SK-N-MC (cell line): Measurements from ENCODE around the gene GPR39.

Source experiments
- DNase-seq: peaks from one replicate; pipeline ENCODE4 v3.0.0-alpha.2; 2011; ENCODE audit warnings: low read depth, low spot score
- H3K27ac ChIP-seq: fragments of 200-600 bp; sonication (generic); 2 replicates; pipeline ENCODE4 v1.5.1; 2016; ENCODE audit warnings: mixed run types
- H3K36me3 ChIP-seq: fragments of 200-600 bp; sonication (generic); 2 replicates; pipeline ENCODE4 v1.6.1; 2017; ENCODE audit warnings: antibody characterized with exemption, low read length, mixed read lengths; ENCODE audit not compliant: insufficient read depth
- H3K4me3 ChIP-seq: fragments of 200-600 bp; sonication (generic); 2 replicates; pipeline ENCODE4 v1.5.1; 2016
- H3K9ac ChIP-seq: fragments of 200-600 bp; sonication (generic); 2 replicates; pipeline ENCODE4 v1.8.0; 2017; ENCODE audit warnings: mixed run types, mixed read lengths; ENCODE audit not compliant: insufficient read length
- H3K9me3 ChIP-seq: fragments of 200-600 bp; sonication (generic); 2 replicates; pipeline ENCODE4 v1.6.1; 2017; ENCODE audit warnings: low read depth, mild to moderate bottlenecking, antibody characterized with exemption, low read length, moderate library complexity, mixed read lengths
- EZH2 ChIP-seq: fragments of 200-600 bp; sonication (generic); IDR thresholded peaks from one replicate; pipeline ENCODE4 v1.6.1; 2017; ENCODE audit warnings: antibody characterized with exemption
- FOXP2 ChIP-seq: optimal IDR thresholded peaks from 2 replicates; pipeline ENCODE3; 2011; ENCODE audit warnings: mild to moderate bottlenecking, moderate library complexity; ENCODE audit not compliant: insufficient read depth; ENCODE audit errors: extremely low read length, control extremely low read depth
- POLR2AphosphoS5 ChIP-seq: IDR thresholded peaks from 2 replicates; pipeline ENCODE4 v1.6.1; 2012; ENCODE audit warnings: mild to moderate bottlenecking, low read depth, low read length, borderline replicate concordance

The GPR39 gene

DNA sequence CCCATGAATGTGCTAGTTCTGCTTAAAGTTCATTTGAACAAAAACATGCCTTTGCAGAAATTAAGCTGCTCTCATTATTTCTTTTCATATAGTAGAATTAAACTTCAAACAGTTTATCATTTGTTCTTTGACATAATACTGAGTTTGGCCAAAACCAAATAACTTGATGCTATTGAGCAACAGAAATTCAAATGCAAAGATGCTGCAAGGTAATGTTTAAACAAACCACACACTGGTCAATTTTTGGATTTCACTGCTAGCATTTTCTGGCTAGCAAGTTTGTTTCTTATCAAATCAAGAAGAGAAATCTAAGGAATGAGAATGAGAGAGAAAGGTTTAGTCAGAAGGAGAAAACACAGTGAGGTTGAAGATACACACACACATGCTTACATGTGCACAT is 173.4 kb downstream of the GPR39 start:
- Histone ChIP-seq H3K36me3 (no peaks in the 10 kb centered on the region), H3K9ac (no peak overlapping the region), H3K27ac (no peak overlapping the region), H3K4me3 (no peak overlapping the region), H3K9me3 (no peaks in the 10 kb centered on the region)
- TF ChIP-seq EZH2, result no peak
- TF ChIP-seq FOXP2, result no peak
- TF ChIP-seq POLR2AphosphoS5, result no peak
- DNase-seq, result no peak

- DNase-seq, result no peak
- Histone ChIP-seq H3K27ac (no peak overlapping the region), H3K9me3 (no peaks in the 10 kb centered on the region), H3K36me3 (no peaks in the 10 kb centered on the region), H3K4me3 (no peak overlapping the region), H3K9ac (no peak overlapping the region)
- no peak for TF ChIP-seq FOXP2
- no peak for TF ChIP-seq POLR2AphosphoS5
- TF ChIP-seq EZH2, result no peak
Measured at GRCh38 chr2:132593171-132593570, 176.6 kb downstream of the GPR39 start.

DNA sequence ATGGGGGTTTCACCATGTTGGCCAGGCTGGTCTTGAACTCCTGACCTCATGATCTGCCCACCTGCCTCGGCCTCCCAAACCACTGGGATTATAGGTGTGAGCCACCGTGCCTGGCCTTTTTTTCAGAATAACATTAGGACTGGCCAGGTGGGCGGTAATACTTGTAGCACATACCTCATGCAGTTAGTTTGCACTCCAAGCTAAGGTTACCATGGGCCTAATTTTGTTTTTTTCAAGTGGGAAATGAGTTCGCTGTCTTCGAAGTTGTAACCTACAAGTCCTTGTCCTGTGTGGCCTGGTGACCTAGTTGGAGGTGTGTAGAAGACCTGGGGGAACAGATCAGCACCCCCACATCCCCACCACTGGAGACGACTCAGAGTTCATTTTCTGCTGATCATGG is 178.6 kb downstream of the GPR39 start:
- no peaks in the 10 kb centered on the region for H3K36me3 ChIP-seq
- no peak for TF ChIP-seq EZH2
- TF ChIP-seq POLR2AphosphoS5, result no peak
- TF ChIP-seq FOXP2, result no peak
- H3K4me3 ChIP-seq, result no peak overlapping the region
- no peak overlapping the region for H3K9ac ChIP-seq
- H3K9me3 ChIP-seq, result no peaks in the 10 kb centered on the region
- no peak overlapping the region for H3K27ac ChIP-seq
- no peak for DNase-seq

DNA sequence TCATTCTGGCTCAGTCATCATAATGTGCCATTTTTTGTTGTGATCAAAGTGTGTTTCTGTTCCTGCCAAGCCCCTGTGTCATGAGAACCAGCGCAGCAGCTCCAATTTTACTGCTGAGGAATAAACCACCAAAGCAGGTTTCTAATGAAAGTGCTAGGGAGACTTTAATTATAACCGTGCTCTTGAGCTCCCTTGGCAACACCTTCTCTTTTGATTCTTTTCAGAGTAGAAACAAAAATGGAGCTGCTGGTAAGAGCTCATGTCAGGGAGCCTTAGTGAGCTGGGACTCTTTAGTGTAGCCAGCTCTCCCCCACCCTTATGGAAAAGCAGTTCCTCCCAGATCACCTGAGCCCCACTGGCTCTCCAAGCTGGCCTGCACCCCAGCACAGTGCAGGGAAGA is 179.1 kb downstream of the GPR39 start:
- Histone ChIP-seq H3K36me3 (no peaks in the 10 kb centered on the region), H3K9ac (no peak overlapping the region), H3K4me3 (no peak overlapping the region), H3K9me3 (no peaks in the 10 kb centered on the region), H3K27ac (no peak overlapping the region)
- no peak for DNase-seq
- TF ChIP-seq POLR2AphosphoS5 (no peak), FOXP2 (no peak), EZH2 (no peak)

GRCh38 chr2:132597166-132597565 is 180.6 kb downstream of the GPR39 start:
- no peak overlapping the region for H3K9ac ChIP-seq
- no peak for DNase-seq
- TF ChIP-seq POLR2AphosphoS5 (no peak), FOXP2 (no peak), EZH2 (no peak)

DNA sequence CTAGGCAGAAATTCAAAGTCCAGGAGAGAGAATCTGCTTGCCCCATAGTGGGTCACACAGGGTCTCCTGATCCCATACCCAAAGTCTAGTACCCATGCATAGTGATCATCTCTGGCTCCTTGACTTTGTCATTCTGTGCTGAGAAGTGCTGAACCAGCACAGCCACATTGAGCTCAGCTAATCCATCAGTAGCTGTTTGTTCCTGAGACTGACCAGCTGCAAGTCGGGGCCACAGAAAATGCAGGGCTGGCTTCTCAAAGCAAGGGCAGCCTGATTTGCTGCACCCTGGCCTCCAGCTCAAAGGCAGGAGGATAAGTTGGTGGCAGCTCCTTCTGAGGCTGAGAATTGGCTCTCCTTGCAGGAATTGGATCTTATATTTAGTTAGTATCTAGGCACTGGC is 181.2 kb downstream of the GPR39 start:
- Histone ChIP-seq H3K4me3 (no peak overlapping the region), H3K9ac (no peak overlapping the region), H3K27ac (no peak overlapping the region), H3K9me3 (no peaks in the 10 kb centered on the region), H3K36me3 (no peaks in the 10 kb centered on the region)
- DNase-seq, result no peak
- TF ChIP-seq FOXP2, result no peak
- TF ChIP-seq POLR2AphosphoS5, result no peak
- no peak for TF ChIP-seq EZH2

More at GRCh38 chr2:132597166-132597565, 180.6 kb downstream of the GPR39 start:
- H3K9me3 ChIP-seq, result no peaks in the 10 kb centered on the region
- no peak overlapping the region for H3K4me3 ChIP-seq
- H3K36me3 ChIP-seq, result no peaks in the 10 kb centered on the region
- H3K27ac ChIP-seq, result no peak overlapping the region

- no peak overlapping the region for H3K27ac ChIP-seq
- no peak for DNase-seq
- H3K4me3 ChIP-seq, result no peak overlapping the region
- no peak overlapping the region for H3K9ac ChIP-seq
- no peaks in the 10 kb centered on the region for H3K9me3 ChIP-seq
- TF ChIP-seq FOXP2 (no peak), EZH2 (no peak)
- no peaks in the 10 kb centered on the region for H3K36me3 ChIP-seq
Measured at GRCh38 chr2:132598536-132598935, 181.9 kb downstream of the GPR39 start.

DNA sequence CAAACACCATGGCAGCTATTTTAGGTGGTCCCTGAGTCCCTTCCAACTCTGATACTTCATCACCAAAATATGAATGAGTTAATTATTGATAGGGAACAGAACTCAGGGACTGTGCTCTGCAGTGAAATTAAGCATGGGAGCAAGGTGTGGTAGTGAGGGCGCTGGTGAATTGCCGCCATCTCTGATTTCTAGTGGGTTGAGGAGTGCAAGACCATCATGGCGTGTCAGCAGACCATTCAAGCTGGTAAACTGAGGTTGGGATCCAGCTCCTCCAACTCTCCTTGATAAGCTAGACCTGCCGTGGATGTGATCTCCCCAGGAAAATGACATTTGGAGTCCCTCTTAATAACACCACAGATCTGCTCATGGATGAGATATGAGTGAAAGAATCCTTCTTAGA is 183.0 kb downstream of the GPR39 start:
- Histone ChIP-seq H3K4me3 (no peak overlapping the region), H3K27ac (no peak overlapping the region), H3K9ac (no peak overlapping the region), H3K36me3 (no peaks in the 10 kb centered on the region), H3K9me3 (no peaks in the 10 kb centered on the region)
- TF ChIP-seq FOXP2 (no peak), EZH2 (no peak)
- no peak for DNase-seq

- TF ChIP-seq POLR2AphosphoS5, result no peak
- no peak for TF ChIP-seq EZH2
- Histone ChIP-seq H3K27ac (peak overlapping the region; percentile 38; the same call in 1 of the 2 replicates), H3K4me3 (peak overlapping the region; percentile 46), H3K9me3 (no peaks in the 10 kb centered on the region), H3K36me3 (no peaks in the 10 kb centered on the region), H3K9ac (no peak overlapping the region)
- DNase-seq, result no peak
Measured at GRCh38 chr2:132604561-132604960, 188.0 kb downstream of the GPR39 start.
